ENCODE measurements around the gene ANGPTL7. TPM values are rescaled to one million over a fixed set of nuclear protein-coding genes. Genes with fewer than 3 reads are reported as not detected.

Gene ANGPTL7
- total and polyA plus RNA-seq, 10 of the 15 experiments (the other 5 are each of a cell fraction or from before 2014, with no cell fraction given): 0.09 TPM; not detected in 9

- no peaks in the 10 kb centered on the region for H3K4me1 ChIP-seq (ENCODE audit: control insufficient read depth, insufficient read depth, low read length)
- DNase-seq (ENCODE audit: low read depth, low spot score) (no peak), ATAC-seq (no peak), FAIRE-seq (no peak)
- H3K4me3 ChIP-seq: no peak overlapping the region
- no peak overlapping the region for H2AFZ ChIP-seq (ENCODE audit: control insufficient read depth, low read depth, low read length)
- H4K20me1 ChIP-seq (ENCODE audit: control insufficient read depth, insufficient read depth): no peaks in the 10 kb centered on the region; the same call in 1 of the 2 replicates
- H3K27me3 ChIP-seq (replicated peaks in 1 of 2; ENCODE audit: control insufficient read depth in 2 of 2, insufficient read depth in 2 of 2, low read length in 1 of 2): no peaks in the 10 kb centered on the region
- H3K36me3 ChIP-seq (ENCODE audit: control insufficient read depth in 2 of 2, insufficient read depth in 2 of 2, low read length in 1 of 2): peaks cover 7 to 23% of the 10 kb centered on the region in 2 experiments; a peak in 3 of 4 replicates
- intact Hi-C loops (cut with micrococcal nuclease; ENCODE audit: unreplicated experiment): no loop called here
- H3K9me3 ChIP-seq (replicated peaks; ENCODE audit: control insufficient read depth, insufficient read depth, low read length): no peaks in the 10 kb centered on the region
- RAD21 ChIA-PET (ENCODE audit: unreplicated experiment): no interaction called here
- CTCF ChIA-PET: interaction anchor here (1.8 kb wide), 1 partner anchor 112 kb away, joined by 4 read pairs; no protein-coding TSS in a partner anchor
- TF ChIP-seq BMI1 (IDR thresholded peaks at IDR 0.05; ENCODE audit: borderline replicate concordance) (no peak), REST (IDR thresholded peaks at IDR 0.05; ENCODE audit: low read depth, low read length) (no peak), FOS (IDR thresholded peaks at IDR 0.05; ENCODE audit: borderline replicate concordance, extremely low read depth, insufficient read length) (no peak), JUNB (IDR thresholded peaks at IDR 0.05) (no peak)
- in situ Hi-C loops (cut with MboI): no loop called here
- POLR2A ChIA-PET: no interaction called here
- H3K9ac ChIP-seq (ENCODE audit: control insufficient read depth, insufficient read depth, low read length): no peak overlapping the region
- no peaks in the 10 kb centered on the region for H3K79me2 ChIP-seq (ENCODE audit: control insufficient read depth, insufficient read depth, low read length)
- SMC1A ChIA-PET (ENCODE audit: uncharacterized antibody, unreplicated experiment): interaction anchor here (1.2 kb wide), 1 partner anchor 113 kb away, joined by 5 read pairs; no protein-coding TSS in a partner anchor
- no peak overlapping the region for H3K4me2 ChIP-seq (ENCODE audit: control insufficient read depth, insufficient read depth)
- WGBS (ENCODE audit: insufficient coverage, insufficient replicate concordance, low lambda C conversion rate, missing lambda C conversion rate): 94% methylated on average over 3 of the region's 3 CpGs
- H3K27ac ChIP-seq (ENCODE audit: control insufficient read depth, insufficient read depth): no peak overlapping the region
- no TSS peak for BruUV-seq (replicated peaks)
Measured at GRCh38 chr1:11150326-11150725, 38.8 kb upstream of the ANGPTL7 start.

Measured in GM12878 (cell line).